Small intestine (tissue), 7 donors: ENCODE results near the gene TMEM218. TPM values are rescaled to one million over a fixed set of nuclear protein-coding genes. Genes with fewer than 3 reads are reported as not detected.

Experiments used
- DNase-seq, 2 donors: peaks; one replicate each; pipeline versions ENCODE4 v3.0.0 to v3.0.0-alpha.2; 2013
- FAIRE-seq: peaks from 2 replicates; lab custom pipeline; 2012; peaks lifted over from hg19 to GRCh38; lab: Jason Lieb, UNC
- H3K27ac ChIP-seq, 3 donors: one replicate each; pipeline ENCODE4 v1.5.1; 2013; ENCODE audit warnings: low read length in 2 of 3, mild to moderate bottlenecking in 2 of 3, control low read depth in 1 of 3, inconsistent platforms in 1 of 3, low read depth in 1 of 3, moderate library complexity in 1 of 3
- H3K27me3 ChIP-seq, 3 donors: one replicate each; pipeline ENCODE4 v1.6.1; 2013; ENCODE audit warnings: low read length in 3 of 3, inconsistent platforms in 1 of 3; ENCODE audit not compliant: control insufficient read depth in 3 of 3, insufficient read depth in 3 of 3
- H3K36me3 ChIP-seq, 3 donors: one replicate each; pipeline ENCODE4 v1.6.1; 2013; ENCODE audit warnings: low read length in 3 of 3, inconsistent platforms in 1 of 3, low read depth in 1 of 3, mild to moderate bottlenecking in 1 of 3, moderate library complexity in 1 of 3; ENCODE audit not compliant: control insufficient read depth in 3 of 3, insufficient read depth in 2 of 3
- H3K4me1 ChIP-seq, 3 donors: one replicate each; pipeline ENCODE4 v1.6.1; 2013; ENCODE audit warnings: low read length in 2 of 3, inconsistent platforms in 1 of 3, low read depth in 1 of 3, mild to moderate bottlenecking in 1 of 3, moderate library complexity in 1 of 3; ENCODE audit not compliant: control insufficient read depth in 3 of 3, insufficient read depth in 2 of 3
- H3K4me3 ChIP-seq, 3 donors: one replicate each; pipeline ENCODE4 v1.5.1; 2013; ENCODE audit warnings: low read length in 3 of 3, control low read depth in 1 of 3, inconsistent platforms in 1 of 3, low read depth in 1 of 3, mild to moderate bottlenecking in 1 of 3, moderate library complexity in 1 of 3
- H3K9me3 ChIP-seq, 2 donors: one replicate each; pipeline ENCODE4 v1.6.1; 2013; ENCODE audit warnings: low read depth in 1 of 2, low read length in 1 of 2; ENCODE audit not compliant: control insufficient read depth in 2 of 2, insufficient read depth in 1 of 2
- WGBS, 3 donors: extraction: QIAGEN DNeasy Blood & Tissue Kit; methylation state at CpG; one replicate each; pipeline ENCODE4 v1.1.7; 2013; 5-methylcytosine and 5-hydroxymethylcytosine counted together
- polyA plus RNA-seq, 4 donors: library from polyadenylated mRNA; stranded (reverse) in 3 of 4; unstranded in 1 of 4; fragments of 200-250 nt in 3 of 4; fragments of 120-200 nt in 1 of 4; gene quantifications; one replicate each; pipeline versions ENCODE4 v1.2.1 to v1.2.3, GENCODE V29; 2013
- donor health status: healthy with polysubstance abuse.
- donor health status: control.
- donor health status: control.
- donor health status: Bipolar disorder and iron deficiency.
- donor health status: healthy.

The TMEM218 gene
- polyA plus RNA-seq, 4 donors = 9.6 to 31.2 (median 19.6) TPM

DNA sequence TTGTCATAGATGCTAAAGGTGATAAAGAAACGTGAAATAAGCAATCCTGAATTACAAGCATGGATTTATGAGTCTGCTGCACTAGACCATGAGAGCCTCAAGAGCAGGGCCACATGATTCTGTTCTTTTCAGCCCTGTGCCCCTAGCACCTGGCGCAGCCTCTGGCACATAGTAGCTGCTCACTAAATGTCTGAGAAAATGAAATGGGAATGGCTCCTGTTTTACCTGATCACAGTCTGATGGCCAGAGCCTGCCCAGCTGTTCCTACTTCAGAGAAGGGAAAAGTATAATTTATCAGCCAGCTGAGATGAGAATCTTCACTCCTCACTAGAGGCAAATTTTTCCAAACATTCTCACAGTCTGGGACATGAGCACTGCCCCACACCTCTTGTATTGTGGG, 42.4 kb upstream of the TMEM218 start:
- DNase-seq = no peak
- WGBS, 3 donors = 55 to 77% (median 69%) methylated on average over 2 of the region's 2 CpGs
- FAIRE-seq = no peak

DNA sequence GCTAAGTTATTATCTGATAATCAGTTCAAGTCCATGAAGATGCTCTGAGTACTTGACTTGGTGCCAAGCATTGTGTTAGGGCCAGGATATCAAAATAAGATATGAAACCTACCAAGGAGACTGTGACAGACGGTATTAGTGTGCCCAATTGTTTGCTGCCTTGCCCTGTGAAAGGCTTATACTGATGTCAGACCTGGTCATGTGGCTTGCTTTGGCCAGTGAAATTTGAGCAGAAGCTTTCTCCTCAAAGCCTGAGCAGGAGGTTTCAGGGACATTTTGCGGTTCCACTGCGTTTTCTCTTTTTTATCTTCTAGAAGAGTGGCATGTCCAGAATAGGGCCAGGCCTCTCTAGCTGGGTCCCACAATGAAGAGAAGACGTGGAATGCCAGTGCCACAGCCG, 37.3 kb upstream of the TMEM218 start:
- DNase-seq = no peak
- 63 to 76% (median 73%) methylated on average over 5 of the region's 5 CpGs for WGBS, 3 donors
- H3K27me3 ChIP-seq = peaks cover 0 to 12% (median 0%) of the 10 kb centered on the region in 3 donors
- no peaks in the 10 kb centered on the region for H3K4me1 ChIP-seq
- no peaks in the 10 kb centered on the region for H3K9me3 ChIP-seq
- FAIRE-seq = no peak
- no peak overlapping the region for H3K27ac ChIP-seq
- H3K36me3 ChIP-seq = no peaks in the 10 kb centered on the region
- H3K4me3 ChIP-seq = no peak overlapping the region

More for the DNA sequence above, 42.4 kb upstream of the TMEM218 start:
- H3K27me3 ChIP-seq = peaks cover 0 to 2% (median 0%) of the 10 kb centered on the region in 3 donors
- no peaks in the 10 kb centered on the region for H3K36me3 ChIP-seq
- H3K4me1 ChIP-seq = no peaks in the 10 kb centered on the region
- H3K27ac ChIP-seq = no peak overlapping the region
- no peaks in the 10 kb centered on the region for H3K9me3 ChIP-seq
- H3K4me3 ChIP-seq = no peak overlapping the region

DNA sequence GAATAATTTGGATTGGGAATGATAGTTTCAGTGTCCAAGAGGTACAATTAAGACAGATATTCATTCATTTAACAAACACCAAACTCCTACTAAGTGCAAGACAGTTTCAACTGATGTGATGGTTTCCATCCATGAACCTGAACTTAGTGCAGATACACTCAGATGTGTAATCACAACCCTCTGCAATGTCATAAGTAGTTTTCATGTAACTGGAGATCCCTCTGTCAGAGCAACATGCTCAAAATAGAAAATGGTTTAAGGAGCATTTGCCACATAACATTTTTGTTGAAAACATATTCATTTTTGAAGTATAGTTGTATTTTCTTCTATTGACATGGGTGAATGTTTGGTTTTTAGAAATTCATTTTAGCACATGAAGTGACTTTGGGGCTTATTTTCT, 36.6 kb upstream of the TMEM218 start:
- FAIRE-seq (no peak), DNase-seq (no peak)
- Histone ChIP-seq H3K36me3 (no peaks in the 10 kb centered on the region), H3K27ac (no peak overlapping the region), H3K27me3 (peaks cover 0 to 12% (median 0%) of the 10 kb centered on the region in 3 donors), H3K4me1 (no peaks in the 10 kb centered on the region), H3K4me3 (no peak overlapping the region), H3K9me3 (no peaks in the 10 kb centered on the region)

DNA sequence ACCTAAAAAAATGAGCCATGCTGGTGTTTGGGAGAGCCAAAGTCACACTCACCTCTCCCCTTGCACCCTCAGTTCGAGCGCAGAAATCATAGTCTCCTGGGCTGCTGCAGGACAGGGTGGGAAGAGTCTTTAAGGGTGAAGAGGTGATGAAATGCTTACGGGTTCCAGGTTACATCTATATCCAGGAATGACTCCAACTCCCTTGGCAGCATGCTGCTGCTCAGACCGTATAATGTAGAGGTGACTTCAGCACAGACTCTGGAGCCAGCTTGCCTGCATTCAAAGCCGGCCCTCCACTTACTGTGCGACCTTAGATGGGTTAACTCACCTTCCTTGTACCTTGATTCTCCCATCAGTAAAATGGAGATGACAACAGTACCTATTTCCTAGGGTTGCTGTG, 35.9 kb upstream of the TMEM218 start:
- 82 to 89% (median 86%) methylated on average over 6 of the region's 6 CpGs for WGBS, 3 donors
- no peak for FAIRE-seq
- DNase-seq = no peak

DNA sequence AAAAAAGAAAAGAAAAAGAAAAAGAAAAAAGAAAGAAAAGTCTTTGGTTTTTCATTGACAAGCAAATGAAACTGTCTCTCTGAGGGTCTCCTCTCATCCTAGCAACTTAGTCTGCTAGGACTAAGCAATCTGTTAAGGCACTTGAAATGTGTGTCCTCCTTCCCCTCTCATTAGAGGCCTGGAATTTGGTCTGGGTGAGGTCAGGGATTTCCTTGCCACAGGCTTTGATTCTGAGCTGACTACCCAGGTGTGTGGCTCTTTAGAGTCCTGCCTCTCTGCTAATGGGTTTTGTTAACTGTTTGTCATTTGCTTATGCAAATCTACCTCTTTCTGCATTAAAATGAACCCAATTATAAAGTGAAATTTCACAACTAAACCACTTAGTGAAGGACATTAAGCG, 34.8 kb upstream of the TMEM218 start:
- no peak for FAIRE-seq
- H3K27ac ChIP-seq = no peak overlapping the region
- H3K9me3 ChIP-seq = no peaks in the 10 kb centered on the region
- 78 to 82% (median 79%) methylated on average over 1 of the region's 1 CpG for WGBS, 3 donors
- peaks cover 0 to 12% (median 0%) of the 10 kb centered on the region in 3 donors for H3K27me3 ChIP-seq
- no peaks in the 10 kb centered on the region for H3K4me1 ChIP-seq
- H3K36me3 ChIP-seq = no peaks in the 10 kb centered on the region
- no peak for DNase-seq
- no peak overlapping the region for H3K4me3 ChIP-seq

More for the DNA sequence above, 35.9 kb upstream of the TMEM218 start:
- H3K36me3 ChIP-seq = no peaks in the 10 kb centered on the region
- peaks cover 0 to 12% (median 0%) of the 10 kb centered on the region in 3 donors for H3K27me3 ChIP-seq
- no peaks in the 10 kb centered on the region for H3K4me1 ChIP-seq
- no peaks in the 10 kb centered on the region for H3K9me3 ChIP-seq
- no peak overlapping the region for H3K4me3 ChIP-seq
- H3K27ac ChIP-seq = no peak overlapping the region

DNA sequence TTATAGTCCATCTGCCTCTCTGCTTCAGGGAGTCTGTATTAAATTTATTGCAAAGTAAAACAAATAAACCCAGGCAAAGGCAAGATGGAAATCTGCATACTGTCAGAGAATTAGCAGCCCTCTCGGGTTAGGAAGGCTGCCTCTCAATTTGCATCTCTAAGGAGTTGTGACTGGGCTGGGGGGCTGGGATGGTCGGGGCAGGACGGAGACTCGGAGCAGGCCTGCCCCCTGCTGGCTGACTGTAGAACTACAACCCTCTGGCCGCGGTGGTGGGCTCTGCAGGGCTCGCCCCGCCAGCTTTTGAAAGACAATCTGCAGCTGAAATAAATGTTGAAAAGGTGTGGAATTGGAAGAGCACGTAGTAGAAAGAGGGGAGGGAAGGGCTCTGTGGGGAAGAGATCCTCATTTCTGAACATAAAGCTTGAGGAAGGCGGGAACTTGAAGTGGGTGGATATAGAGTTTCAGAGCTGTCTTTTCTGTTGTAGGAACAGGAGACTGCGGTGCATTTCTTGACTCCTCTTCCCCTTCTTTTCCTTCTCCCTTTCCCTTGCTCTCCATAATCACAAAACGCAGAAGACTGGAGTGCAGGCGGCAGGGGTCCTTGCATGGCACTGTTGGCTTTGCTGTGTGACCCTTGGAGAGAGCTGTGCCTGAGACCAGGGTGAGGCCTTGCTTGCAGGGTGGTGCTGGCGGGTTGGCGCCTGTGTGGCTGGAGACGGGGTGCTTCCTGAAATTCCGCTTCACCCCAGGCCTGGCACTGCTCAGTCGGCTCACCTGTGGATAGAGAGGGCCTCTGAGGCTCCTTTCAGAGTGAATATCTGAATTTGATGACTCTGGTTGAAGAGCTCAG, 30.5 kb upstream of the TMEM218 start:
- WGBS, 3 donors = 37 to 41% (median 38%) methylated on average over 18 of the region's 18 CpGs
- FAIRE-seq = no peak
- Histone ChIP-seq H3K9me3 (no peaks in the 10 kb centered on the region), H3K36me3 (no peaks in the 10 kb centered on the region), H3K27ac (no peak overlapping the region), H3K4me3 (no peak overlapping the region), H3K4me1 (peaks cover 0 to 7% (median 0%) of the 10 kb centered on the region in 3 donors), H3K27me3 (peaks cover 0 to under 1% (median 0%) of the 10 kb centered on the region in 3 donors)
- peak; percentile 7 to 53 for DNase-seq

DNA sequence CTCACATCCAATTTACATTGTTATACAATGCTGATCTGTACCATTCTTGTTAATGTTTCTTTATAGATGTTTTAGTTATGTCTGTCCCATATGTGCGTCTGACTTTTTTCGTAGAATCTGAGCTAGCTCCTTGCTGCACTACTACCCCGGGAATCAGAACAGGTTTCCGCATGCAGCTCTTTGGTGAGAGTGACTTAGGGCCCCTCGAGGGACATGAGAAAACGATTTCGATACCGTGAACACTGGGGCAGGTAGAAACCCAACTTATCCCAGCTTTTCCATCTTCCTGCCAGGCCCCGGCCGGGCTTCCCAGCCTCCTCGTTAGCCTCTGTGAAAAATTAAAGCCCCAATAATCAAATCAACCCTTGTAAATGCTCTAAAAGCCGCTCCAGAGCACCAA, 29.8 kb upstream of the TMEM218 start:
- no peaks in the 10 kb centered on the region for H3K36me3 ChIP-seq
- H3K4me1 ChIP-seq = peaks cover 0 to 7% (median 0%) of the 10 kb centered on the region in 3 donors
- WGBS, 3 donors = 66 to 71% (median 69%) methylated on average over 12 of the region's 12 CpGs
- no peak overlapping the region for H3K27ac ChIP-seq
- DNase-seq (no peak), FAIRE-seq (no peak)
- no peak overlapping the region for H3K4me3 ChIP-seq
- no peaks in the 10 kb centered on the region for H3K9me3 ChIP-seq
- H3K27me3 ChIP-seq = no peaks in the 10 kb centered on the region

DNA sequence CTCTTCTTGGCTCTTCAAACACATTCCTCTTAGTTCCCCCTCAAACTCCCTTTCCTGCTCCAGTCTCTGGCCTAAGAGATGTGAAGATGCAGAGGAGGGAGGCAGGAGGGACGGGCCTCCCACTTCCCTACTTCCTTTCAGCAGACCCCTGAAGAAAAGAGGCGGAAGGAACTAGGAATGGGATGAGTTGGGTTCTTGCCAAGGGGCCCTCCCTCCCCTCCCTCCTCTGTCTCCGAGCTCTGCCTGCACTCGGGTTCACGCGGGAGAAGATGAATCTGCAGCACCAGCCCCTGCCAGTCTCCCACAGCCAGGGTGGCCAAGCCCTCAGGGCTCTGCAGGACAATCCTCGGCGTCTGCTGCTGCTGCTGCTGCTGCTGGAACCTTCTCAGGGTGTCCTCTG, 28.8 kb upstream of the TMEM218 start:
- 41 to 52% (median 43%) methylated on average over 7 to 8 of the region's 8 CpGs for WGBS, 3 donors
- no peak for FAIRE-seq
- no peak overlapping the region for H3K4me3 ChIP-seq
- H3K27ac ChIP-seq = no peak overlapping the region
- peak in 1 of 2 donors; percentile 9 for DNase-seq
- H3K27me3 ChIP-seq = no peaks in the 10 kb centered on the region
- no peaks in the 10 kb centered on the region for H3K9me3 ChIP-seq
- H3K36me3 ChIP-seq = no peaks in the 10 kb centered on the region
- peaks cover 0 to 7% (median 0%) of the 10 kb centered on the region in 3 donors for H3K4me1 ChIP-seq
